Neural progenitor cell (in vitro differentiated cells): ENCODE data around the gene MYLK. TPM values are rescaled to one million over a fixed set of nuclear protein-coding genes. Genes with fewer than 3 reads are reported as not detected.
"Not testable (repeated sequence)": the region's sequence is repeated elsewhere in the genome, so short reads cannot be mapped to it uniquely, and the experiment has no call there.

Experiments
- DNase-seq: peaks from one replicate; pipeline ENCODE4 v3.0.0-alpha.2; 2016; ENCODE audit warnings: low spot score
- H2AFZ ChIP-seq: fragments of 200-600 bp; sonication (generic); replicated peaks from 2 replicates; pipeline ENCODE4 v1.6.1; 2016; ENCODE audit warnings: antibody characterized with exemption
- H3F3A ChIP-seq: fragments of 200-600 bp; sonication (generic); 2 replicates; pipeline ENCODE4 v1.6.1; 2016; ENCODE audit warnings: antibody characterized with exemption, low read depth
- H3K27ac ChIP-seq: fragments of 200-600 bp; sonication (generic); 2 replicates; pipeline ENCODE4 v1.5.1; 2016; ENCODE audit warnings: mild to moderate bottlenecking
- H3K27me3 ChIP-seq: fragments of 200-600 bp; sonication (generic); 2 replicates; pipeline ENCODE4 v1.6.1; 2016; ENCODE audit warnings: mild to moderate bottlenecking, moderate library complexity
- H3K36me3 ChIP-seq: fragments of 200-600 bp; sonication (generic); 2 replicates; pipeline ENCODE4 v1.5.1; 2016
- H3K4me1 ChIP-seq: fragments of 200-600 bp; sonication (generic); 2 replicates; pipeline ENCODE4 v1.6.1; 2016; ENCODE audit warnings: mixed run types
- H3K4me2 ChIP-seq: fragments of 200-600 bp; sonication (generic); 2 replicates; pipeline ENCODE4 v1.6.1; 2016
- H3K4me3 ChIP-seq: fragments of 200-600 bp; sonication (generic); 2 replicates; pipeline ENCODE4 v1.5.1; 2016
- H3K79me2 ChIP-seq: fragments of 200-600 bp; sonication (generic); 2 replicates; pipeline ENCODE4 v1.6.1; 2016; ENCODE audit warnings: low read depth
- H3K9ac ChIP-seq: fragments of 200-600 bp; sonication (generic); 2 replicates; pipeline ENCODE4 v1.6.1; 2016
- H3K9me3 ChIP-seq: fragments of 200-600 bp; sonication (generic); 2 replicates; pipeline ENCODE4 v1.5.1; 2016; ENCODE audit warnings: low read depth
- H4K20me1 ChIP-seq: fragments of 200-600 bp; sonication (generic); 2 replicates; pipeline ENCODE4 v1.6.1; 2016; ENCODE audit warnings: low read depth
- H3K27ac Mint-ChIP-seq: 3 replicates; pipeline ENCODE4 v1.8.0; 2021; ENCODE audit warnings: mixed read lengths
- H3K27me3 Mint-ChIP-seq: 2 replicates; pipeline ENCODE4 v1.8.0; 2022; ENCODE audit warnings: low read depth, mild to moderate bottlenecking, inconsistent platforms, moderate library complexity, mixed read lengths; ENCODE audit not compliant: insufficient read depth
- H3K36me3 Mint-ChIP-seq: 3 replicates; pipeline ENCODE4 v1.8.0; 2021; ENCODE audit warnings: mixed read lengths
- H3K4me1 Mint-ChIP-seq: 3 replicates; pipeline ENCODE4 v1.8.0; 2021; ENCODE audit warnings: mixed read lengths
- H3K4me3 Mint-ChIP-seq: 3 replicates; pipeline ENCODE4 v1.8.0; 2021; ENCODE audit warnings: mild to moderate bottlenecking, moderate library complexity, mixed read lengths
- H3K9me3 Mint-ChIP-seq: 3 replicates; pipeline ENCODE4 v1.8.0; 2020; ENCODE audit warnings: mixed read lengths
- EZH2 ChIP-seq: fragments of 200-600 bp; sonication (generic); IDR thresholded peaks from 2 replicates; pipeline ENCODE4 v1.6.1; 2017; ENCODE audit warnings: antibody characterized with exemption, mild to moderate bottlenecking, moderate library complexity
- EZH2phosphoT487 ChIP-seq: fragments of 200-600 bp; sonication (generic); IDR thresholded peaks from 2 replicates; pipeline ENCODE4 v1.6.1; 2017; ENCODE audit warnings: antibody characterized with exemption
- total RNA-seq: library from RNA; depleted of rRNA; stranded (reverse); fragments of >200 nt; gene quantifications from 2 replicates; pipeline ENCODE4 v1.2.3, GENCODE V29; 2015; ENCODE audit warnings: low replicate concordance
- TF ChIP-seq, protein P1 (sequence below): fragments of 200-600 bp; sonication (generic); IDR thresholded peaks from 2 replicates; pipeline ENCODE4 v1.5.1; 2017; ENCODE audit warnings: antibody characterized with exemption, mild to moderate bottlenecking

Gene MYLK
- total RNA-seq, 1 donor from 2014 or later, result 28.4 TPM

DNA sequence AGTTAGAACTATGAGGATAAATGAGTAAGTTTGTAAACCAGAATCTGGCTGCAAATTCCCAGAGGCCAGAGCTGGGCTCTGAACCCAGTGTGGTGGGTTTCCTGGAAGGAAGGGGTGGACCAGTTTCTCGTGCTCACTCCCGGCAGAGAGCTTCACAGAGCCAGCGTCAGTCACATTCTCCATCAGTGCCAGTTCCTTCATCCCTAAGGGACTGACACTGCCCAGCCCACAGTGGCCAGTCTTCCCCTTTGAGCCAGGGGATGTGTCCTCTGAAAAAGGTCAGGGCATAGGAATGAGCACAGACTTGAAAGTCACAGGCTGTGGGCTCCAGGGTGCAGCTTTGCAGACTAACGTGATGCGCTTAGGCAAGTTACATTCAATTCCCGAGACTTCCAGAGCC, 163.5 kb downstream of the MYLK start:
- Mint-ChIP-seq H3K27me3 (no peaks in the 10 kb centered on the region), H3K36me3 (peaks cover 2% of the 10 kb centered on the region), H3K27ac (no peak overlapping the region), H3K4me1 (peaks cover 52% of the 10 kb centered on the region), H3K4me3 (no peak overlapping the region), H3K9me3 (no peaks in the 10 kb centered on the region)
- Histone ChIP-seq H3F3A (peaks cover 11% of the 10 kb centered on the region), H2AFZ (no peak overlapping the region), H3K9me3 (no peaks in the 10 kb centered on the region), H3K79me2 (no peaks in the 10 kb centered on the region), H3K4me2 (no peak overlapping the region), H3K4me3 (no peak overlapping the region), H4K20me1 (no peaks in the 10 kb centered on the region), H3K27ac (no peak overlapping the region), H3K27me3 (no peaks in the 10 kb centered on the region), H3K36me3 (no peaks in the 10 kb centered on the region), H3K4me1 (peaks cover 6% of the 10 kb centered on the region), H3K9ac (no peak overlapping the region)
- no peak for TF ChIP-seq EZH2
- TF ChIP-seq, protein P1, sequence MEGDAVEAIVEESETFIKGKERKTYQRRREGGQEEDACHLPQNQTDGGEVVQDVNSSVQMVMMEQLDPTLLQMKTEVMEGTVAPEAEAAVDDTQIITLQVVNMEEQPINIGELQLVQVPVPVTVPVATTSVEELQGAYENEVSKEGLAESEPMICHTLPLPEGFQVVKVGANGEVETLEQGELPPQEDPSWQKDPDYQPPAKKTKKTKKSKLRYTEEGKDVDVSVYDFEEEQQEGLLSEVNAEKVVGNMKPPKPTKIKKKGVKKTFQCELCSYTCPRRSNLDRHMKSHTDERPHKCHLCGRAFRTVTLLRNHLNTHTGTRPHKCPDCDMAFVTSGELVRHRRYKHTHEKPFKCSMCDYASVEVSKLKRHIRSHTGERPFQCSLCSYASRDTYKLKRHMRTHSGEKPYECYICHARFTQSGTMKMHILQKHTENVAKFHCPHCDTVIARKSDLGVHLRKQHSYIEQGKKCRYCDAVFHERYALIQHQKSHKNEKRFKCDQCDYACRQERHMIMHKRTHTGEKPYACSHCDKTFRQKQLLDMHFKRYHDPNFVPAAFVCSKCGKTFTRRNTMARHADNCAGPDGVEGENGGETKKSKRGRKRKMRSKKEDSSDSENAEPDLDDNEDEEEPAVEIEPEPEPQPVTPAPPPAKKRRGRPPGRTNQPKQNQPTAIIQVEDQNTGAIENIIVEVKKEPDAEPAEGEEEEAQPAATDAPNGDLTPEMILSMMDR, result no peak
- no peak for TF ChIP-seq EZH2phosphoT487
- DNase-seq, result no peak

DNA sequence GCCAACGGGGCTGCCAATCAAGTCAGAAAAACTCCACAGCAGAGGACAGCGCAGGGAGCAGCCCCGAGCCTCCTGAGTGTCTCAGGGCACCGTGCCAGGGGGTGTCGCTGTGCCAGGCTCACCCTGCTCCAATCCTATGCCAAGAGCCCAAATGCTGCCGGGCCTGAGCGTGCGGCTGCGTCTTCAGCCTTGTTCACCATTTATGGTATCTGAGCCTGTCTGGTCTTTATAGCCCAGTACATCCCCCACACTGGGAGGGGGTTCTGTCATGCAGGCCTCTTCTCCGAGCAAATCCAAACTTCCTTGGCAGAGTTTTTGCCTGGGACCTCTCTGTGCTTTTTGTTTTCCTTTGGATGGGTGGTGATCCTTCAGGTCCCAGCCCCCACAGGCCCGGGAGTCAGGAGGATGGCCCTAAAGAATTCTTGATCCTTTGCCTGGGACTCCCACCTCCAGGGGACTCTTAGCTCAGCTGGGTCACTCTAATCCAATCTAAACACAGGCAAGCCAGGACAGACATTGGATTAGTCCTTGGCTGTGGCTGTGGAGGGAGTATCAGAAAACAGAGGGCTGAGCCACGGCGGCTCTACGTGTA, 164.2 kb downstream of the MYLK start:
- Histone ChIP-seq H3K36me3 (no peaks in the 10 kb centered on the region), H3K79me2 (no peaks in the 10 kb centered on the region), H3K9me3 (no peaks in the 10 kb centered on the region), H3K27ac (no peak overlapping the region), H3K27me3 (no peaks in the 10 kb centered on the region), H3F3A (peaks cover 11% of the 10 kb centered on the region), H3K4me1 (peaks cover 6% of the 10 kb centered on the region), H3K4me3 (no peak overlapping the region), H3K4me2 (no peak overlapping the region), H3K9ac (no peak overlapping the region), H2AFZ (no peak overlapping the region), H4K20me1 (no peaks in the 10 kb centered on the region)
- H3K9me3 Mint-ChIP-seq, result no peaks in the 10 kb centered on the region
- H3K36me3 Mint-ChIP-seq, result peaks cover 2% of the 10 kb centered on the region
- DNase-seq, result no peak
- H3K4me1 Mint-ChIP-seq, result peaks cover 52% of the 10 kb centered on the region
- no peaks in the 10 kb centered on the region for H3K27me3 Mint-ChIP-seq
- peak overlapping the region; percentile 63 for H3K27ac Mint-ChIP-seq
- H3K4me3 Mint-ChIP-seq, result no peak overlapping the region
- no peak for TF ChIP-seq EZH2
- TF ChIP-seq, protein P1, result no peak
- TF ChIP-seq EZH2phosphoT487, result no peak

DNA sequence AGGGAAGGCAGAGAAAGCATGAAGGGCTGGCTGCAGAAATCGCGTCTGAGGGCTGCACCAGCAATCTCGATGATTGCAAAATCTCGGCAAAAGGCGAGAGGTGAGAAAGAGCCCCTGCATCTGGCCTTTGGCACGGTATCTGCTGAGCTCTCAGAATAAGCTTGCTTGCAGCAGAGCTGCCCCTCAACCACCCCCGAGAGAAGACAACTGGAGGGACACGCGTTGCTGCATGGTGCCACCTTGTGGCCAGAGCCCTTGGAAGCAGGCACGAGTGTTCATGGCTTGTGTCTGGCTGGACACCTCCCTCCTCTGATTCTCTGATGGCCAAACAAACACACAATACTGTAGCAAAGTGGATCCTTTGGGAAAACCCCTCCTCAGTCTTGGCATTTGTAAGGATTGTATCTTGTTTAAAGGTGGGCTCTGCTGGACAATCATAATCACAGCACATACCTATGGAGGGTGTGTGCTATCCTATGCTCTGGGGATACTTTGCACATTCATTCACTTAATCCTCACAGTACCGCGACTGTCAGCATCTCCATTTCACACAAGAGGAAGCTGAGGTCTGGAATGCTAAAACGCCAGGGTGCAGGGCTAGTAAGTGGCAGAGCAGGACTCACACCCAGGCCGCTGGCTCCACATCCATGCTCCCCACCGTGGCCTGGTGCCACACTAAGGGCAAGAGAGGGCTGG, 164.9 kb downstream of the MYLK start:
- DNase-seq, result peak; percentile 83
- peaks cover 50% of the 10 kb centered on the region for H3K4me1 Mint-ChIP-seq
- not testable (repeated sequence) for H4K20me1 ChIP-seq, H3K9me3 Mint-ChIP-seq, H3K4me1 ChIP-seq, H3F3A ChIP-seq, H3K9me3 ChIP-seq, H3K27me3 ChIP-seq, H2AFZ ChIP-seq, H3K79me2 ChIP-seq, H3K4me2 ChIP-seq, H3K9ac ChIP-seq, H3K36me3 ChIP-seq, H3K4me3 ChIP-seq, H3K36me3 Mint-ChIP-seq, H3K27me3 Mint-ChIP-seq, H3K4me3 Mint-ChIP-seq, H3K27ac ChIP-seq
- H3K27ac Mint-ChIP-seq, result peak overlapping the region; percentile 60
- TF ChIP-seq, protein P1, result peak; percentile 67
